Skeletal muscle tissue (tissue), 4 donors: ENCODE results near the gene MYD88. TPM values are rescaled to one million over a fixed set of nuclear protein-coding genes. Genes with fewer than 3 reads are reported as not detected.
"Not testable (repeated sequence)": the region's sequence is repeated elsewhere in the genome, so short reads cannot be mapped to it uniquely, and the experiment has no call there.

Source experiments
- H3K27ac ChIP-seq: one replicate; pipeline ENCODE4 v1.7.0; 2013; ENCODE audit warnings: mild to moderate bottlenecking, low read depth, low read length, inconsistent platforms
- H3K27me3 ChIP-seq, 3 donors: one replicate each; pipeline ENCODE4 v1.7.0; 2013; ENCODE audit warnings: low read length in 3 of 3; ENCODE audit not compliant: control insufficient read depth in 3 of 3, insufficient read depth in 3 of 3
- H3K36me3 ChIP-seq, 3 donors: one replicate each; pipeline ENCODE4 v1.7.0; 2013; ENCODE audit warnings: low read length in 3 of 3; ENCODE audit not compliant: control insufficient read depth in 3 of 3, insufficient read depth in 3 of 3
- H3K4me1 ChIP-seq, 3 donors: one replicate each; pipeline ENCODE4 v1.7.0; 2013; ENCODE audit warnings: low read length in 3 of 3, mild to moderate bottlenecking in 3 of 3; ENCODE audit not compliant: control insufficient read depth in 3 of 3, insufficient read depth in 3 of 3
- H3K4me3 ChIP-seq, 3 donors: one replicate each; pipeline ENCODE4 v1.7.0; 2013; ENCODE audit warnings: low read length in 3 of 3
- H3K9ac ChIP-seq, 3 donors: one replicate each; pipeline ENCODE4 v1.7.0; 2013; ENCODE audit warnings: low read length in 3 of 3, mild to moderate bottlenecking in 3 of 3, moderate library complexity in 2 of 3, low read depth in 1 of 3
- H3K9me3 ChIP-seq, 3 donors: one replicate each; pipeline ENCODE4 v1.7.0; 2013; ENCODE audit warnings: low read length in 3 of 3; ENCODE audit not compliant: control insufficient read depth in 3 of 3
- total RNA-seq: library from RNA; depleted of rRNA; stranded (reverse); fragments of >200 nt; gene quantifications from one replicate; pipeline ENCODE4 v1.2.3, GENCODE V29; 2014
- donor health status: Osteomylitis.

Gene MYD88
- total RNA-seq, 1 donor from 2014 or later: 5.2 TPM

DNA sequence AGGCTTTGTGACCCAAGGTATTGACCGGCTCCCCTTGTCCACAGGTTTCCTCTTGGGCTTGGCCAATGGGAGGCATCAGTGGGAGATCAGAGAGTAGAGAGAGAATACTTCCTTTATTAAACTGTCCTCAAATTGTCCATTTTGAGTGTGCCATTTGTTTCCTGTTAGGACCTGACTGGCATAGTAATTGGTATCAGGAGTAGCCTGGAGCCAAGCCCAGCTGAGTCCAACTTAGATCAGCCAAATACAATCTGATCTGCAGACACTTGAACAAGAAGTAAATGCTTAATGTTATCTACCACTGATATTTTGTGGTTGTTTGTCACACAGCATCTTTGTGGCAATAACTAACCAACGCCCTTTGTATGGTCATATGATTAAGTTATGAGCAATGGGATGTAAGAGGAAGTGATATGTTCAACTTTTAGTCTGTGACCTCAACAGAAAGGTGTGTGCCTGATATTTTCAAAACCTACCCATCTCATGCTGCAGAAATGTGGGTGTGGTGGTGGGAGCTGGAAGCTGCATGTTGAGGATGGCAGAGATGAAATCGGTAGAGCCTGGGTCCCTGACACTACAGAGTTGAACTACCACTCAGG, 13.3 kb downstream of the MYD88 start:
- Histone ChIP-seq H3K36me3 (no peaks in the 10 kb centered on the region), H3K4me3 (no peak overlapping the region), H3K27ac (no peak overlapping the region), H3K9ac (no peak overlapping the region), H3K27me3 (no peaks in the 10 kb centered on the region), H3K9me3 (no peaks in the 10 kb centered on the region), H3K4me1 (no peaks in the 10 kb centered on the region)

GRCh38 chr3:38152609-38153008, 14.1 kb downstream of the MYD88 start:
- no peaks in the 10 kb centered on the region for H3K4me1 ChIP-seq

DNA sequence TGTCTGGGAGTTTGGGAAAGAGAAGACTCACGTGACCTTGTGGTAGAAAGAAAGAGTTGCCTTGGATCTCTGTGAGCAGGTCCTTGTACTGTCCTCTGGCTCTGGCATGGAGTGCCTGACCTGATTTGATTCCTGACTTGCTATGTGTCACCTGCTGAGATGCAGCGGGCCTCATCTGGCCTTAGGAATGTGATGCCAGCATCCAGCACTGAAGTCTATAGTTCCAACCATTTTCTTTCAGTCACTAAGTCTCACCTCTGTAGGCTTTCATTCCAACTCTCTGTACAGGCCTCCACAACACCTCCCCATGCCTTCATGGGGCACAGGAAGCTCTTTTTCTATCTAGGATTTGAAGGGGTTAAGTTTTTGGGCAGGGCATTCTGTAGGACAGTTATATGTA, 14.8 kb downstream of the MYD88 start:
- no peaks in the 10 kb centered on the region for H3K27me3 ChIP-seq
- no peaks in the 10 kb centered on the region for H3K4me1 ChIP-seq
- no peak overlapping the region for H3K4me3 ChIP-seq
- no peaks in the 10 kb centered on the region for H3K36me3 ChIP-seq
- H3K9me3 ChIP-seq: no peaks in the 10 kb centered on the region
- H3K27ac ChIP-seq: no peak overlapping the region
- H3K9ac ChIP-seq: no peak overlapping the region

More at GRCh38 chr3:38152609-38153008, 14.1 kb downstream of the MYD88 start:
- Histone ChIP-seq H3K36me3 (no peaks in the 10 kb centered on the region), H3K27ac (no peak overlapping the region), H3K9me3 (no peaks in the 10 kb centered on the region), H3K27me3 (no peaks in the 10 kb centered on the region), H3K4me3 (no peak overlapping the region), H3K9ac (no peak overlapping the region)

GRCh38 chr3:38154033-38154494, 15.6 kb downstream of the MYD88 start:
- H3K9me3 ChIP-seq: no peaks in the 10 kb centered on the region
- H3K27ac ChIP-seq: no peak overlapping the region
- no peaks in the 10 kb centered on the region for H3K4me1 ChIP-seq

GRCh38 chr3:38154625-38155255, 16.3 kb downstream of the MYD88 start:
- no peaks in the 10 kb centered on the region for H3K36me3 ChIP-seq
- no peak overlapping the region for H3K27ac ChIP-seq
- H3K4me1 ChIP-seq: no peaks in the 10 kb centered on the region
- H3K9me3 ChIP-seq: no peaks in the 10 kb centered on the region
- H3K27me3 ChIP-seq: no peaks in the 10 kb centered on the region
- no peak overlapping the region for H3K9ac ChIP-seq
- no peak overlapping the region for H3K4me3 ChIP-seq

More at GRCh38 chr3:38154033-38154494, 15.6 kb downstream of the MYD88 start:
- no peak overlapping the region for H3K4me3 ChIP-seq
- no peaks in the 10 kb centered on the region for H3K36me3 ChIP-seq
- H3K9ac ChIP-seq: no peak overlapping the region
- no peaks in the 10 kb centered on the region for H3K27me3 ChIP-seq

GRCh38 chr3:38155825-38156224, 17.4 kb downstream of the MYD88 start:
- H3K27ac ChIP-seq: no peak overlapping the region
- H3K4me1 ChIP-seq: no peaks in the 10 kb centered on the region
- no peaks in the 10 kb centered on the region for H3K36me3 ChIP-seq
- H3K9ac ChIP-seq: no peak overlapping the region
- no peaks in the 10 kb centered on the region for H3K9me3 ChIP-seq
- H3K27me3 ChIP-seq: no peaks in the 10 kb centered on the region
- no peak overlapping the region for H3K4me3 ChIP-seq

DNA sequence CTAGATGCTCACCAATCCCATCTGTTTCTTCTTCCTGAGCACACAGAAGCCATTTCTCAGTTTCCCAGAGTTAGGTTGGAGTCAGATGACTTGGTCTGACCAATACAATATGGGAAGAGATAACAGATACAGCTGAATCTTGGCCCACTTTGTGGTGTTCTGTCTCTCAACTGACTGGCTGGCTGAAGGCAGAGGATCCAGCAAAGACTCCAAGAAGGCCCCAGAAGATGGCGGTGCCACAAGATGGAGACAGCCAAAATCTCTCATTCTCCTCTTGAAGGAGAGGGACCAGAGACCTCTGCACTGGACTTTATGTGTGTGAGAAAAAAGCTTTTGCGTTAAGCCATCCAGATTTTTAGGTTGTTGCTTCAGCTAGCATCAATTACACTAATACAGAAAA, 18.7 kb downstream of the MYD88 start:
- Histone ChIP-seq H3K4me3 (no peak overlapping the region), H3K9me3 (no peaks in the 10 kb centered on the region), H3K27ac (no peak overlapping the region), H3K9ac (no peak overlapping the region), H3K4me1 (no peaks in the 10 kb centered on the region), H3K36me3 (no peaks in the 10 kb centered on the region), H3K27me3 (no peaks in the 10 kb centered on the region)

DNA sequence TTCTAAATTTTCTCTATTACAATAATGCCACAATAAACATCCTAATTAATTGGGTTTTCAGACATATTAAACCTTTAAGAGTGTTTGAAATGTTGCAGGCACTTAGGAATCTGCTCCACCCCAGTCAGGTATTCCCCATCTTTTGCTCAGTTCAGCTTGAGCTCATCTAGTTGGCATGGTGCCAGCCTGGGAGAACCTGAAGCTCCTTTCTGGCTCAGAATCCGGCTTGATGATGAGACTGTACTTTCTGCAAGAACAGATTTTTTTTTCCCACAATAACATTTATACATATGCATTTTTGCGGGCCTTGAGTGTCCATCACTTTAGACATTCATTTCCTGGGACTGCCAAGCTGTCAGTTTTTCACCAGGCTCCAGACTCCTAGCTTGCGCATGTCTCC, 19.1 kb downstream of the MYD88 start:
- Histone ChIP-seq H3K27me3 (no peaks in the 10 kb centered on the region), H3K4me1 (no peaks in the 10 kb centered on the region), H3K9ac (no peak overlapping the region), H3K36me3 (no peaks in the 10 kb centered on the region), H3K9me3 (no peaks in the 10 kb centered on the region), H3K27ac (no peak overlapping the region), H3K4me3 (no peak overlapping the region)

- Histone ChIP-seq H3K9me3 (no peaks in the 10 kb centered on the region), H3K27ac (no peak overlapping the region), H3K4me3 (no peak overlapping the region), H3K36me3 (no peaks in the 10 kb centered on the region), H3K9ac (no peak overlapping the region), H3K4me1 (no peaks in the 10 kb centered on the region), H3K27me3 (no peaks in the 10 kb centered on the region)
Measured at GRCh38 chr3:38158472-38158871, 20.0 kb downstream of the MYD88 start.

- H3K4me3 ChIP-seq, H3K27ac ChIP-seq, H3K27me3 ChIP-seq, H3K9me3 ChIP-seq, H3K9ac ChIP-seq, H3K36me3 ChIP-seq, H3K4me1 ChIP-seq: not testable (repeated sequence)
Measured at GRCh38 chr3:38160704-38161103, 22.2 kb downstream of the MYD88 start.
